Neutrophil (primary cell): ENCODE results near the gene LRRC27.

ENCODE experiments used
- H3K27ac ChIP-seq: fragments of 200-600 bp; sonication (generic); 2 replicates; pipeline ENCODE4 v1.5.1; 2016; ENCODE audit warnings: mild to moderate bottlenecking, moderate library complexity
- H3K27me3 ChIP-seq: fragments of 200-600 bp; sonication (generic); 2 replicates; pipeline ENCODE4 v1.6.0; 2016; ENCODE audit warnings: mild to moderate bottlenecking
- H3K36me3 ChIP-seq: fragments of 200-600 bp; sonication (generic); 2 replicates; pipeline ENCODE4 v1.5.1; 2017
- H3K4me1 ChIP-seq, 2 experiments: fragments of 200-600 bp in 1 of 2; sonication (generic) in 1 of 2; 1 replicate in 1 of 2; 2 replicates in 1 of 2; pipeline versions ENCODE4 v1.5.1 to v1.6.1; 2013 to 2016; ENCODE audit warnings: low read depth in 1 of 2, low read length in 1 of 2, mild to moderate bottlenecking in 1 of 2, moderate library complexity in 1 of 2; ENCODE audit not compliant: control insufficient read depth in 1 of 2, insufficient read depth in 1 of 2
- H3K4me3 ChIP-seq, 2 experiments: fragments of 200-600 bp in 1 of 2; sonication (generic) in 1 of 2; 1 replicate in 1 of 2; 2 replicates in 1 of 2; pipeline ENCODE4 v1.5.1; 2013 to 2016; ENCODE audit warnings: low read depth in 1 of 2, low read length in 1 of 2, mild to moderate bottlenecking in 1 of 2, moderate library complexity in 1 of 2
- H3K9me3 ChIP-seq: fragments of 200-600 bp; sonication (generic); 2 replicates; pipeline ENCODE4 v1.5.1; 2016
- CTCF ChIP-seq: fragments of 200-600 bp; sonication (generic); IDR thresholded peaks from 2 replicates; pipeline ENCODE4 v1.5.1; 2016; ENCODE audit warnings: antibody characterized with exemption

LRRC27 gene

GRCh38 chr10:132400041-132400546 is 68.1 kb downstream of the LRRC27 start:
- H3K4me1 ChIP-seq = peaks cover 45 to 67% of the 10 kb centered on the region in 2 experiments
- no peak overlapping the region for H3K4me3 ChIP-seq
- H3K27me3 ChIP-seq = peaks cover 15% of the 10 kb centered on the region

GRCh38 chr10:132400547-132401151 is 68.7 kb downstream of the LRRC27 start:
- peaks cover 9% of the 10 kb centered on the region for H3K27me3 ChIP-seq
- no peak for TF ChIP-seq CTCF
- no peaks in the 10 kb centered on the region for H3K9me3 ChIP-seq
- H3K4me1 ChIP-seq = peaks cover 45 to 61% of the 10 kb centered on the region in 2 experiments
- peaks cover 11% of the 10 kb centered on the region for H3K36me3 ChIP-seq
- no peak overlapping the region for H3K4me3 ChIP-seq
- H3K27ac ChIP-seq = peak overlapping the region; percentile 40

More at GRCh38 chr10:132400041-132400546, 68.1 kb downstream of the LRRC27 start:
- H3K36me3 ChIP-seq = peaks cover 5% of the 10 kb centered on the region
- H3K27ac ChIP-seq = peak overlapping the region; percentile 40
- TF ChIP-seq CTCF = no peak
- H3K9me3 ChIP-seq = no peaks in the 10 kb centered on the region

- TF ChIP-seq CTCF = no peak
- Histone ChIP-seq H3K4me3 (no peak overlapping the region), H3K9me3 (no peaks in the 10 kb centered on the region), H3K27ac (peak overlapping the region; percentile 18), H3K36me3 (peaks cover 20% of the 10 kb centered on the region), H3K27me3 (peaks cover under 1% of the 10 kb centered on the region), H3K4me1 (peaks cover 41 to 52% of the 10 kb centered on the region in 2 experiments)
Measured at GRCh38 chr10:132401401-132402118, 69.6 kb downstream of the LRRC27 start.

- Histone ChIP-seq H3K36me3 (peaks cover 24% of the 10 kb centered on the region), H3K27me3 (no peaks in the 10 kb centered on the region), H3K4me3 (no peak overlapping the region), H3K9me3 (no peaks in the 10 kb centered on the region), H3K4me1 (peaks cover 40 to 49% of the 10 kb centered on the region in 2 experiments), H3K27ac (no peak overlapping the region)
- TF ChIP-seq CTCF = no peak
Measured at GRCh38 chr10:132402781-132403241, 70.8 kb downstream of the LRRC27 start.

GRCh38 chr10:132403511-132404168 is 71.6 kb downstream of the LRRC27 start:
- no peak overlapping the region for H3K27ac ChIP-seq
- peaks cover 24% of the 10 kb centered on the region for H3K36me3 ChIP-seq
- TF ChIP-seq CTCF = no peak
- H3K4me3 ChIP-seq = no peak overlapping the region
- no peaks in the 10 kb centered on the region for H3K9me3 ChIP-seq
- no peaks in the 10 kb centered on the region for H3K27me3 ChIP-seq
- peaks cover 40 to 49% of the 10 kb centered on the region in 2 experiments for H3K4me1 ChIP-seq
